Measurements from ENCODE around the gene ITGA7.

Gene ITGA7

GRCh38 chr12:55636853-55637252 lies 70.9 kb downstream of the ITGA7 start, which contains the start of gene OR10P1:
OR10P1 (plus strand) TSS chr12:55636892; CDS start chr12:55636892, 0 bp downstream.
- DNase-seq: no peak

GRCh38 chr12:55636116-55636655 lies 71.5 kb downstream of the ITGA7 start:
- DNase-seq: no peak
